ENCODE results near the gene ZNF850. TPM values are rescaled to one million over a fixed set of nuclear protein-coding genes. Genes with fewer than 3 reads are reported as not detected.

ZNF850 gene
- total RNA-seq, 1 experiment from 2014 or later: 1.4 TPM

DNA sequence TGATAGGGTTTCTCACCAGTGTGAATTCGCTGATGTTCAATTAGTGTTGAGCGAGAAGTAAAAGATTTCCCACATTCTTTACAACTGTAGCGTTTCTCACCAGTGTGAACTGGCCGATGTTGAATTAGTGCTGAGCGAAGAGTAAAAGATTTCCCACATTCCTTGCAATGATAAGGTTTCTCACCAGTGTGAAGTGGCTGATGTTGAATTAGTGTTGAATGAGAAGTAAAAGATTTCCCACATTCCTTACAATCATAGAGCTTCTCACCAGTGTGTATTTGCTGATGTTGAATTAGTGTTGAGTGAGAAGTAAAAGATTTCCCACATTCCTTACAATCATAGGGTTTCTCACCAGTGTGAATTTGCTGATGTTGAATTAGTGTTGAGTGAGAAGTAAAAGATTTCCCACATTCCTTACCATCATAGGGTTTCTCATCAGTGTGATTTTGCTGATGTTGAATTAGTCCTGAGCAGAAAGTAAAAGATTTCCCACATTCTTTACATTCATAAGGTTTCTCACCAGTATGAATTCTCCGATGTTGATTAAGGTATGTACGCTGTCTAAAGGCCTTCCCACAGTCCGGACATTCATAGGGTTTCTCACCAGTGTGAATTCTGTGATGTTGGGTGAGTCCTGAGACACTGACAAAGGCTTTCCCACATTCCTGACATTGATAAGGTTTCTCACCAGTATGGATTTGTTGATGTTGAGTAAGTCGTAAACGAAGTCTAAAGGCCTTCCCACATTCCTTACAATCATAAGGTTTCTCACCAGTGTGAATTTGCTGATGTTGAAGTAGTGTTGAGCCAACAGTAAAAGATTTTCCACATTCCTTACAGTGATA is 24.0 kb downstream of the ZNF850 start:
- POLR2A ChIA-PET: no interaction called here
- Histone ChIP-seq H3K9me3 (ENCODE audit: control insufficient read depth in 1 of 2, insufficient read depth in 1 of 2, low read depth in 1 of 2, low read length in 2 of 2) (peaks cover 37 to 51% of the 10 kb centered on the region in 2 experiments; a peak in 3 of 4 replicates), H3K9me2 (ENCODE audit: insufficient read depth) (no peaks in the 10 kb centered on the region), H4K20me1 (ENCODE audit: insufficient read depth) (no peaks in the 10 kb centered on the region), H3K4me3 (replicated peaks in 1 of 2; ENCODE audit: low read depth in 1 of 2, low read length in 2 of 2) (no peak overlapping the region), H3K79me2 (ENCODE audit: insufficient read depth, low read length) (no peaks in the 10 kb centered on the region), H3K27ac (ENCODE audit: low read depth, low read length) (no peak overlapping the region), H3K36me3 (ENCODE audit: control insufficient read depth in 1 of 2, insufficient read depth in 2 of 2, low read length in 2 of 2) (0 out of 4 replicates have a peak, but pooled peaks cover 0 to 9% of the 10 kb centered on the region in 2 experiments), H3K27me3 (ENCODE audit: insufficient read depth, low read length) (no peaks in the 10 kb centered on the region), H3K4me1 (ENCODE audit: control insufficient read depth in 1 of 2, insufficient read depth in 2 of 2, low read length in 2 of 2) (no peaks in the 10 kb centered on the region), H3K9ac (ENCODE audit: low read length) (no peak overlapping the region), H3K4me2 (ENCODE audit: low read length) (no peak overlapping the region), H2AFZ (ENCODE audit: low read depth, low read length, poor library complexity, severe bottlenecking) (no peak overlapping the region)
- TF ChIP-seq JUND (IDR thresholded peaks at IDR 0.05) (no peak), TCF7L2 (IDR thresholded peaks at IDR 0.05; ENCODE audit: borderline replicate concordance, extremely low read depth, insufficient read depth, insufficient read length) (no peak), FOSL1 (IDR thresholded peaks at IDR 0.05; ENCODE audit: low read depth) (no peak)
- TF ChIP-seq, protein P1, sequence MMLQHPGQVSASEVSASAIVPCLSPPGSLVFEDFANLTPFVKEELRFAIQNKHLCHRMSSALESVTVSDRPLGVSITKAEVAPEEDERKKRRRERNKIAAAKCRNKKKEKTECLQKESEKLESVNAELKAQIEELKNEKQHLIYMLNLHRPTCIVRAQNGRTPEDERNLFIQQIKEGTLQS (IDR thresholded peaks at IDR 0.05): no peak
- no peak for DNase-seq (ENCODE audit: low read depth, low spot score)
- RAD21 ChIA-PET (ENCODE audit: low non-redundant PET in 1 of 2, low total read pairs in 2 of 2, uncharacterized antibody in 2 of 2, unreplicated experiment in 2 of 2): no interaction called here
- no TSS peak for BruUV-seq (replicated peaks)
- CTCF ChIA-PET: no interaction called here
- ATAC-seq: no peak
- intact Hi-C loops (cut with micrococcal nuclease): no loop called here

DNA sequence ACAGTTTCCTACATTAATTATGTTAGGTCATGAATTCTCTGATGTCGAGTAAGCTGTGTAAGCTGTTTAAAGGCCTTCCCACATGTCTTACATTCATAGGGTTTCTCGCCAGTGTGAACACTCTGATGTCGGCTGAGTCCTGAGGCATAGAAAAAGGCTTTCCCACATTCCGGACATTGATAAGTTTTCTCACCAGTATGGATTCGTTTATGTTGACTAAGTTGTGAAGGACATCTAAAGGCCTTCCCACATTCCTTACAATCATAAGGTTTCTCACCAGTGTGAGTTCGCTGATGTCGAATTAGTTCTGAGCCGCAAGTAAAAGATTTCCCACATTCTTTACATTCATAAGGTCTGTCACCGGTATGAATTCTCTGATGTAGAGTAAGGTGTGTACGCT is 24.9 kb downstream of the ZNF850 start:
- Histone ChIP-seq H3K4me3 (replicated peaks in 1 of 2; ENCODE audit: low read depth in 1 of 2, low read length in 2 of 2) (no peak overlapping the region), H3K9me2 (ENCODE audit: insufficient read depth) (no peaks in the 10 kb centered on the region), H3K4me2 (ENCODE audit: low read length) (no peak overlapping the region), H3K79me2 (ENCODE audit: insufficient read depth, low read length) (no peaks in the 10 kb centered on the region), H3K9ac (ENCODE audit: low read length) (no peak overlapping the region), H3K4me1 (ENCODE audit: control insufficient read depth in 1 of 2, insufficient read depth in 2 of 2, low read length in 2 of 2) (no peaks in the 10 kb centered on the region), H4K20me1 (ENCODE audit: insufficient read depth) (no peaks in the 10 kb centered on the region), H3K27ac (ENCODE audit: low read depth, low read length) (no peak overlapping the region), H3K36me3 (ENCODE audit: control insufficient read depth in 1 of 2, insufficient read depth in 2 of 2, low read length in 2 of 2) (0 out of 4 replicates have a peak, but pooled peaks cover 0 to 9% of the 10 kb centered on the region in 2 experiments), H2AFZ (ENCODE audit: low read depth, low read length, poor library complexity, severe bottlenecking) (no peak overlapping the region), H3K27me3 (ENCODE audit: insufficient read depth, low read length) (no peaks in the 10 kb centered on the region), H3K9me3 (ENCODE audit: control insufficient read depth in 1 of 2, insufficient read depth in 1 of 2, low read depth in 1 of 2, low read length in 2 of 2) (peaks cover 37 to 45% of the 10 kb centered on the region in 2 experiments; a peak in 3 of 4 replicates)
- DNase-seq (ENCODE audit: low read depth, low spot score): no peak
- ATAC-seq: no peak
- ChIA-PET CTCF (no interaction called here), RAD21 (ENCODE audit: low non-redundant PET in 1 of 2, low total read pairs in 2 of 2, uncharacterized antibody in 2 of 2, unreplicated experiment in 2 of 2) (no interaction called here), POLR2A (no interaction called here)
- intact Hi-C loops (cut with micrococcal nuclease): no loop called here
- no TSS peak for BruUV-seq (replicated peaks)
- TF ChIP-seq POLR2A (IDR thresholded peaks at IDR 0.05; ENCODE audit: borderline replicate concordance, extremely low read depth, insufficient read depth, insufficient read length): no peak
- no peak for TF ChIP-seq EGR1 (IDR thresholded peaks at IDR 0.05; ENCODE audit: low read depth)
- no peak for TF ChIP-seq CEBPB (IDR thresholded peaks at IDR 0.05; ENCODE audit: low read depth)
- TF ChIP-seq, protein P2, sequence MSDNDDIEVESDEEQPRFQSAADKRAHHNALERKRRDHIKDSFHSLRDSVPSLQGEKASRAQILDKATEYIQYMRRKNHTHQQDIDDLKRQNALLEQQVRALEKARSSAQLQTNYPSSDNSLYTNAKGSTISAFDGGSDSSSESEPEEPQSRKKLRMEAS (IDR thresholded peaks at IDR 0.05): no peak
- TF ChIP-seq SRF (IDR thresholded peaks at IDR 0.05; ENCODE audit: low read depth): no peak
- no peak for TF ChIP-seq ZNF274 (IDR thresholded peaks at IDR 0.05; ENCODE audit: low read depth, low read length)
- no peak for TF ChIP-seq SP1 (IDR thresholded peaks at IDR 0.05; ENCODE audit: low read depth)
- TF ChIP-seq FOSL1 (IDR thresholded peaks at IDR 0.05; ENCODE audit: low read depth): no peak
- TF ChIP-seq RAD21 (IDR thresholded peaks at IDR 0.05; ENCODE audit: low read depth): no peak
- no peak for TF ChIP-seq EZH2 (IDR thresholded peaks at IDR 0.05)
- no peak for TF ChIP-seq TCF7L2 (IDR thresholded peaks at IDR 0.05; ENCODE audit: borderline replicate concordance, extremely low read depth, insufficient read depth, insufficient read length)
- TF ChIP-seq, protein P1 (IDR thresholded peaks at IDR 0.05): no peak

Data from HCT116 (cell line).